Measurements from ENCODE around the gene SYCP3. TPM values are rescaled to one million over a fixed set of nuclear protein-coding genes. Genes with fewer than 3 reads are reported as not detected.

SYCP3 gene
- total RNA-seq, 1 experiment from 2014 or later, result not detected

Other genes starting within 250 kb of the SYCP3 start
- gene MYBPC1, start 144.5 kb downstream of the SYCP3 start, total RNA-seq (2014; rRNA removed; shearing (Covaris generic)), result 0.47 TPM in 1 of 2 replicates, not detected in the other
- 30.1 and 44.8 TPM in 2 replicates for gene CHPT1, start 41.8 kb downstream of the SYCP3 start, total RNA-seq (2014; rRNA removed; shearing (Covaris generic))
- gene GNPTAB, start 91.5 kb upstream of the SYCP3 start, total RNA-seq (2014; rRNA removed; shearing (Covaris generic)), result 14.8 and 15.9 TPM in 2 replicates
- 12.4 and 13.2 TPM in 2 replicates for gene DRAM1, start 138.1 kb upstream of the SYCP3 start, total RNA-seq (2014; rRNA removed; shearing (Covaris generic))

All from SJSA1 (cell line).